Memory B cell (primary cell): ENCODE measurements around the gene ASS1.

ENCODE experiments used
- ATAC-seq: fragments of 150-1000 bp; cut with Tn5 transposase; 2 replicates; pipeline ENCODE4 v1.10.0; 2021; ENCODE audit warnings: low read depth, mild to moderate bottlenecking, moderate library complexity
- DNase-seq, 2 donors: peaks; one replicate each; pipeline ENCODE4 v3.0.0; 2022; ENCODE audit warnings: low spot score in 2 of 2
- H3K27ac Mint-ChIP-seq: one replicate; pipeline ENCODE4 v1.8.0; 2022; ENCODE audit warnings: mild to moderate bottlenecking, moderate library complexity, mixed read lengths
- H3K27me3 Mint-ChIP-seq: one replicate; pipeline ENCODE4 v1.8.0; 2022; ENCODE audit warnings: mixed read lengths
- H3K36me3 Mint-ChIP-seq: one replicate; pipeline ENCODE4 v1.8.0; 2022; ENCODE audit warnings: mild to moderate bottlenecking, mixed read lengths
- H3K4me1 Mint-ChIP-seq: one replicate; pipeline ENCODE4 v1.8.0; 2022; ENCODE audit warnings: mixed read lengths
- H3K4me3 Mint-ChIP-seq: one replicate; pipeline ENCODE4 v1.8.0; 2022; ENCODE audit warnings: mild to moderate bottlenecking, moderate library complexity, mixed read lengths
- H3K9me3 Mint-ChIP-seq: one replicate; pipeline ENCODE4 v1.8.0; 2022; ENCODE audit warnings: mixed read lengths

Gene ASS1

GRCh38 chr9:130476151-130476730 lies 31.5 kb downstream of the ASS1 start:
- Mint-ChIP-seq H3K4me3 (no peak overlapping the region), H3K9me3 (no peaks in the 10 kb centered on the region), H3K36me3 (no peaks in the 10 kb centered on the region), H3K4me1 (no peaks in the 10 kb centered on the region), H3K27ac (no peak overlapping the region), H3K27me3 (peaks cover 17% of the 10 kb centered on the region)
- no peak for DNase-seq
- ATAC-seq = no peak

GRCh38 chr9:130477564-130477963 lies 32.8 kb downstream of the ASS1 start:
- H3K27me3 Mint-ChIP-seq = peaks cover 10% of the 10 kb centered on the region
- no peak for ATAC-seq
- H3K36me3 Mint-ChIP-seq = no peaks in the 10 kb centered on the region
- H3K9me3 Mint-ChIP-seq = no peaks in the 10 kb centered on the region
- no peak overlapping the region for H3K4me3 Mint-ChIP-seq
- no peaks in the 10 kb centered on the region for H3K4me1 Mint-ChIP-seq
- no peak overlapping the region for H3K27ac Mint-ChIP-seq
- DNase-seq = no peak

GRCh38 chr9:130478152-130478551 lies 33.4 kb downstream of the ASS1 start:
- DNase-seq (no peak), ATAC-seq (no peak)
- H3K36me3 Mint-ChIP-seq = no peaks in the 10 kb centered on the region
- no peak overlapping the region for H3K27ac Mint-ChIP-seq
- no peak overlapping the region for H3K4me3 Mint-ChIP-seq
- peaks cover 12% of the 10 kb centered on the region for H3K27me3 Mint-ChIP-seq
- no peaks in the 10 kb centered on the region for H3K4me1 Mint-ChIP-seq
- H3K9me3 Mint-ChIP-seq = no peaks in the 10 kb centered on the region

GRCh38 chr9:130478736-130479575 lies 34.2 kb downstream of the ASS1 start:
- DNase-seq (no peak), ATAC-seq (no peak)
- H3K4me3 Mint-ChIP-seq = no peak overlapping the region
- no peaks in the 10 kb centered on the region for H3K9me3 Mint-ChIP-seq
- H3K27me3 Mint-ChIP-seq = peaks cover 10% of the 10 kb centered on the region
- H3K4me1 Mint-ChIP-seq = no peaks in the 10 kb centered on the region
- H3K27ac Mint-ChIP-seq = no peak overlapping the region
- no peaks in the 10 kb centered on the region for H3K36me3 Mint-ChIP-seq

GRCh38 chr9:130479587-130479986 lies 34.8 kb downstream of the ASS1 start:
- H3K4me3 Mint-ChIP-seq = no peak overlapping the region
- H3K9me3 Mint-ChIP-seq = no peaks in the 10 kb centered on the region
- DNase-seq (no peak), ATAC-seq (no peak)
- H3K27me3 Mint-ChIP-seq = peaks cover 15% of the 10 kb centered on the region
- H3K36me3 Mint-ChIP-seq = no peaks in the 10 kb centered on the region
- no peaks in the 10 kb centered on the region for H3K4me1 Mint-ChIP-seq
- H3K27ac Mint-ChIP-seq = no peak overlapping the region

GRCh38 chr9:130480673-130481072 lies 35.9 kb downstream of the ASS1 start:
- H3K27ac Mint-ChIP-seq = no peak overlapping the region
- no peak for DNase-seq

GRCh38 chr9:130482463-130482862 lies 37.7 kb downstream of the ASS1 start:
- H3K4me1 Mint-ChIP-seq = no peaks in the 10 kb centered on the region
- ATAC-seq = no peak

More at GRCh38 chr9:130480673-130481072, 35.9 kb downstream of the ASS1 start:
- Mint-ChIP-seq H3K4me3 (no peak overlapping the region), H3K4me1 (no peaks in the 10 kb centered on the region), H3K27me3 (peaks cover 13% of the 10 kb centered on the region), H3K36me3 (no peaks in the 10 kb centered on the region), H3K9me3 (no peaks in the 10 kb centered on the region)
- ATAC-seq = no peak

GRCh38 chr9:130483371-130483971 lies 38.7 kb downstream of the ASS1 start:
- DNase-seq (no peak), ATAC-seq (no peak)
- no peaks in the 10 kb centered on the region for H3K9me3 Mint-ChIP-seq
- H3K27me3 Mint-ChIP-seq = peaks cover 12% of the 10 kb centered on the region
- H3K4me1 Mint-ChIP-seq = no peaks in the 10 kb centered on the region
- no peak overlapping the region for H3K4me3 Mint-ChIP-seq
- H3K36me3 Mint-ChIP-seq = no peaks in the 10 kb centered on the region
- no peak overlapping the region for H3K27ac Mint-ChIP-seq

More at GRCh38 chr9:130482463-130482862, 37.7 kb downstream of the ASS1 start:
- no peak overlapping the region for H3K4me3 Mint-ChIP-seq
- H3K27ac Mint-ChIP-seq = no peak overlapping the region
- H3K36me3 Mint-ChIP-seq = no peaks in the 10 kb centered on the region
- no peaks in the 10 kb centered on the region for H3K9me3 Mint-ChIP-seq
- H3K27me3 Mint-ChIP-seq = peaks cover 12% of the 10 kb centered on the region
- DNase-seq = no peak

- Mint-ChIP-seq H3K9me3 (no peaks in the 10 kb centered on the region), H3K27ac (no peak overlapping the region), H3K36me3 (no peaks in the 10 kb centered on the region), H3K4me1 (no peaks in the 10 kb centered on the region), H3K27me3 (peaks cover 9% of the 10 kb centered on the region), H3K4me3 (no peak overlapping the region)
- no peak for DNase-seq
- no peak for ATAC-seq
Measured at GRCh38 chr9:130484362-130485072, 39.8 kb downstream of the ASS1 start.

GRCh38 chr9:130486103-130486502 lies 41.3 kb downstream of the ASS1 start:
- ATAC-seq = no peak
- no peak overlapping the region for H3K4me3 Mint-ChIP-seq
- H3K27ac Mint-ChIP-seq = no peak overlapping the region
- no peaks in the 10 kb centered on the region for H3K4me1 Mint-ChIP-seq
- H3K9me3 Mint-ChIP-seq = no peaks in the 10 kb centered on the region
- H3K36me3 Mint-ChIP-seq = no peaks in the 10 kb centered on the region
- peaks cover 9% of the 10 kb centered on the region for H3K27me3 Mint-ChIP-seq
- no peak for DNase-seq

GRCh38 chr9:130487500-130487899 lies 42.7 kb downstream of the ASS1 start:
- ATAC-seq (no peak), DNase-seq (no peak)
- Mint-ChIP-seq H3K27ac (no peak overlapping the region), H3K4me3 (no peak overlapping the region), H3K36me3 (no peaks in the 10 kb centered on the region), H3K4me1 (no peaks in the 10 kb centered on the region), H3K9me3 (no peaks in the 10 kb centered on the region), H3K27me3 (peaks cover 10% of the 10 kb centered on the region)

GRCh38 chr9:130488621-130489330 lies 44.0 kb downstream of the ASS1 start:
- H3K4me1 Mint-ChIP-seq = no peaks in the 10 kb centered on the region
- H3K4me3 Mint-ChIP-seq = no peak overlapping the region
- H3K27ac Mint-ChIP-seq = no peak overlapping the region
- no peaks in the 10 kb centered on the region for H3K9me3 Mint-ChIP-seq
- ATAC-seq (no peak), DNase-seq (no peak)
- peaks cover 8% of the 10 kb centered on the region for H3K27me3 Mint-ChIP-seq
- no peaks in the 10 kb centered on the region for H3K36me3 Mint-ChIP-seq

- DNase-seq (no peak), ATAC-seq (no peak)
- Mint-ChIP-seq H3K27me3 (peaks cover 12% of the 10 kb centered on the region), H3K4me3 (no peak overlapping the region), H3K9me3 (peaks cover 6% of the 10 kb centered on the region), H3K36me3 (peaks cover 3% of the 10 kb centered on the region), H3K4me1 (no peaks in the 10 kb centered on the region), H3K27ac (no peak overlapping the region)
Measured at GRCh38 chr9:130490981-130491380, 46.2 kb downstream of the ASS1 start.
